Suprapubic skin (tissue), 4 donors: ENCODE measurements around the gene SLC35B1. TPM values are rescaled to one million over a fixed set of nuclear protein-coding genes. Genes with fewer than 3 reads are reported as not detected.

Experiments used
- DNase-seq, 2 donors: peaks; one replicate each; pipeline ENCODE4 v3.0.0-alpha.2; 2019; ENCODE audit warnings: low spot score in 2 of 2
- H3K27ac ChIP-seq: fragments of 200-600 bp; sonication (generic); one replicate; pipeline ENCODE4 v1.5.1; 2019
- H3K27me3 ChIP-seq: fragments of 200-600 bp; sonication (generic); one replicate; pipeline ENCODE4 v1.5.1; 2019
- H3K36me3 ChIP-seq: fragments of 200-600 bp; sonication (generic); one replicate; pipeline ENCODE4 v1.5.1; 2019
- H3K4me1 ChIP-seq: fragments of 200-600 bp; sonication (generic); one replicate; pipeline ENCODE4 v1.5.1; 2019
- H3K4me3 ChIP-seq: fragments of 200-600 bp; sonication (generic); one replicate; pipeline ENCODE4 v1.5.1; 2019; ENCODE audit warnings: mild to moderate bottlenecking
- H3K9me3 ChIP-seq: fragments of 200-600 bp; sonication (generic); one replicate; pipeline ENCODE4 v1.5.1; 2019
- CTCF ChIP-seq, 2 donors: fragments of 200-600 bp in 1 of 2; fragments of 450-650 bp in 1 of 2; sonication (generic) in 1 of 2; IDR thresholded peaks; one replicate each; pipeline ENCODE4 v1.5.1; 2016 to 2019; ENCODE audit warnings: antibody characterized with exemption in 2 of 2, mild to moderate bottlenecking in 1 of 2, moderate library complexity in 1 of 2
- EP300 ChIP-seq: sonication (generic); formaldehyde crosslinking; IDR thresholded peaks from one replicate; pipeline ENCODE4 v1.6.1; 2017; ENCODE audit warnings: antibody characterized with exemption
- POLR2A ChIP-seq, 2 donors: fragments of 450-650 bp; IDR thresholded peaks; one replicate each; pipeline ENCODE4 v1.6.1; 2017; ENCODE audit warnings: antibody characterized with exemption in 2 of 2, mild to moderate bottlenecking in 2 of 2, moderate library complexity in 2 of 2
- POLR2AphosphoS5 ChIP-seq, 3 donors: sonication (generic); formaldehyde crosslinking; IDR thresholded peaks; one replicate each; pipeline ENCODE4 v1.6.1; 2017; ENCODE audit warnings: antibody characterized with exemption in 3 of 3
- WGBS: methylation state at CpG from one replicate; pipeline ENCODE4 v1.1.5; 2018; 5-methylcytosine and 5-hydroxymethylcytosine counted together
- total RNA-seq, 4 donors: library from RNA; depleted of rRNA; stranded (reverse); fragments of >200 nt; gene quantifications; one replicate each; pipeline ENCODE4 v1.1.0, GENCODE V29; 2016

The SLC35B1 gene
- total RNA-seq, 4 donors from 2014 or later = 28.8 to 42.9 (median 37.6) TPM

DNA sequence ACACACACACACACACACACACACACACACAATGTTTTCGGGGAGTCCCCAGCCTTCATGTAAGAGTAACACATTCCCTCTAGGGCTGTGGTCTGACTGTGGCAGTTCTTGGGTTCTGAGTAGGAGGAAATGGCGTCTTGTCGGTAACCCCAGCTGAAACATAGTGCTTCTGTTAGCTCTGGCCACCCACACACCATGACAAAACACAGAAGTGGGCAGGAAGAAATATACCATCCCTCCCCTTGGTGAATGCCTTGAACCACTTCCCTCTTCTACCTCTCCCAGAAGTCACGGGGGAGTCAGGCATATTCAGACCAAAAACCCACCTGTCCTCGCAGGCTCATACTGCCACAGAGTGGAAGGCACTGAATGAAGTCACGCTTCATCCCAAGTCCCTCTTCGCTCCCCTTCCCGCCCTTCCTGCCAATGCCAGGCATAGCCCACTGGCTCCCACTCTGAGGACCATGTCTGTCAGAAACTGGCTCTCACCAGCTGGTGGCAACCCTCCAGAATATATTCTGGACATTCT, 11.5 kb downstream of the SLC35B1 start:
- TF ChIP-seq CTCF (IDR thresholded peaks at IDR 0.05) = no peak
- Histone ChIP-seq H3K36me3 (peaks cover 20% of the 10 kb centered on the region), H3K4me1 (peaks cover 8% of the 10 kb centered on the region), H3K4me3 (no peak overlapping the region), H3K9me3 (no peaks in the 10 kb centered on the region), H3K27me3 (peaks cover 4% of the 10 kb centered on the region), H3K27ac (no peak overlapping the region)
- 84% methylated on average over 8 of the region's 8 CpGs for WGBS
- no peak for DNase-seq

GRCh38 chr17:49695698-49696232, 12.0 kb downstream of the SLC35B1 start:
- WGBS = 55% methylated on average over 5 of the region's 5 CpGs
- no peak overlapping the region for H3K27ac ChIP-seq

DNA sequence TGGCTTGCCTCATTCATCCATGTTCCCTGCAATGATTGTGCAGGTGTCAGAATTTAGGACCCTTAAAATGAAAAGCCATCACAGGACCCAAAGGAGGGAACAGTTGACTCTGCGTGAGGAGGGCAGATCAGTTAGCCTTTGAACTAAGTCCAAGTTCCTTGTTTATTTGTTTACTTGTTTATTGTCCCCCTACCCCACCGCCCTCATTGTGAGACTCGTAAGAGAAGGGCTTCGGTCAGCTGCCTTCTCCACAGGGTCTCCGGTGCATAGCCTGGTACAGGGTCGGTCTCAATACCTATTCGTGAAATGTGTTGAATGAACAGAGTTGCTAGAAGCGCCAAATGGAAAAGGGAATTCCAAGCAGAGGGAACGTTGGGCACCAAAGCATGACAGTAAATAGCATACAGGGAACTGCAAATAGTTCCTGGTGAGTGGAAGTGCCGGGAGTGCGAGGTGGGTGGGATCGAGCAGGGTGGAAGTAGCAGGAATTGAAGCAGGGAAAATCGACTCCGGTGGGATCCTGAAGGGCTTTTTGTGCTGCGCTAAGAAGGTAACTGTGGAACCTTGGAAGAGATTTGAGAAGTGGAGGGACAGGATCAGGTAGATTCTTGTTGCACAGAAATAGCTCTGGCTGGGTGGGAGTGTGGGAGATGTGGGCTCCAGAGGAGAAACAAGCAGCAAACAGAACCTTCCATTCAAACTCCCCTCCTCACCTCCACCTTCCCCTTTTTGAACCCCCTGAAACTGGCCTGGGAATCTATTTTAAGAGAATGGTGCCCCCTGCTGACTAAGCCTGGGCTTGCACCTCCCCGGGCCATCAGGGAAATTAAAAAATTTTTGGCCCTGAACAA, 12.7 kb downstream of the SLC35B1 start:
- DNase-seq = no peak
- 30% methylated on average over 16 of the region's 16 CpGs for WGBS
- Histone ChIP-seq H3K27me3 (peaks cover 4% of the 10 kb centered on the region), H3K36me3 (peaks cover 8% of the 10 kb centered on the region), H3K9me3 (no peaks in the 10 kb centered on the region), H3K4me1 (peaks cover 8% of the 10 kb centered on the region), H3K4me3 (no peak overlapping the region), H3K27ac (no peak overlapping the region)
- TF ChIP-seq CTCF (IDR thresholded peaks at IDR 0.05) (peak; percentile 89 to 90), POLR2AphosphoS5 (IDR thresholded peaks at IDR 0.05) (no peak)

More at GRCh38 chr17:49695698-49696232, 12.0 kb downstream of the SLC35B1 start:
- Histone ChIP-seq H3K4me3 (no peak overlapping the region), H3K27me3 (peaks cover 4% of the 10 kb centered on the region), H3K4me1 (peaks cover 8% of the 10 kb centered on the region), H3K9me3 (no peaks in the 10 kb centered on the region), H3K36me3 (peaks cover 15% of the 10 kb centered on the region)
- TF ChIP-seq POLR2A (IDR thresholded peaks at IDR 0.05) = no peak
- TF ChIP-seq POLR2AphosphoS5 (IDR thresholded peaks at IDR 0.05) = no peak
- peak in 1 of 2 donors; percentile 8 for TF ChIP-seq CTCF (IDR thresholded peaks at IDR 0.05)
- TF ChIP-seq EP300 = no peak
- no peak for DNase-seq

DNA sequence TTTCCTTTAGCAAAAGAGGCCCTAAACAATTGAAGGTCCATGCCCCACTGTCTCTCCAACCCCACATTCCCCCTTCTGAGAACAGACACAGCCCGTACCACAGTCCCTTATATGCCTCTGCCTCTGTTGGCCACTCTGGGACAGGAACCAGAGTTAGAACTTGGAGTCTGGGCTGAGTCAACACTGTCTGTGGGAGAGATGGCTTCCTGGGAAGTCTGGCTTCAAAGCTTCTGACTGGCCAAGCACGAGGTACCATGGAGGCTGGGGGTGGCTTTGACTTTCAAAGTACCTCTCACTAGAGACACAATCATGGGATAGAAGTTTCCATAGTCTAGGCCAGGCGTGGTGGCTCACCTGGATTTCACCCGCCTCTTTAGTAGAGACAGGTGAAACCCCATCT, 15.0 kb downstream of the SLC35B1 start:
- H3K27me3 ChIP-seq = peaks cover 4% of the 10 kb centered on the region
- no peak overlapping the region for H3K4me3 ChIP-seq
- H3K36me3 ChIP-seq = no peaks in the 10 kb centered on the region
- 90% methylated on average over 4 of the region's 4 CpGs for WGBS
- H3K9me3 ChIP-seq = no peaks in the 10 kb centered on the region
- no peak for TF ChIP-seq EP300
- no peak for TF ChIP-seq POLR2A (IDR thresholded peaks at IDR 0.05)
- no peak for TF ChIP-seq POLR2AphosphoS5 (IDR thresholded peaks at IDR 0.05)
- no peak for TF ChIP-seq CTCF (IDR thresholded peaks at IDR 0.05)
- no peak overlapping the region for H3K27ac ChIP-seq
- H3K4me1 ChIP-seq = peaks cover 8% of the 10 kb centered on the region
- DNase-seq = no peak

GRCh38 chr17:49691677-49692191, 16.0 kb downstream of the SLC35B1 start:
- no peak for DNase-seq
- Histone ChIP-seq H3K27me3 (peaks cover 4% of the 10 kb centered on the region), H3K36me3 (no peaks in the 10 kb centered on the region), H3K4me3 (no peak overlapping the region), H3K27ac (peak overlapping the region; percentile 36), H3K4me1 (peaks cover 8% of the 10 kb centered on the region), H3K9me3 (no peaks in the 10 kb centered on the region)
- 71% methylated on average over 8 of the region's 8 CpGs for WGBS
- TF ChIP-seq CTCF (IDR thresholded peaks at IDR 0.05) = no peak
- no peak for TF ChIP-seq POLR2AphosphoS5 (IDR thresholded peaks at IDR 0.05)
- no peak for TF ChIP-seq EP300
- TF ChIP-seq POLR2A (IDR thresholded peaks at IDR 0.05) = no peak
